DMS79 (cell line): Measurements from ENCODE around the gene UQCC2.

Experiments
- DNase-seq: peaks from one replicate; lab custom pipeline; 2025; lab: John Stamatoyannopoulos, UW

UQCC2 gene

DNA sequence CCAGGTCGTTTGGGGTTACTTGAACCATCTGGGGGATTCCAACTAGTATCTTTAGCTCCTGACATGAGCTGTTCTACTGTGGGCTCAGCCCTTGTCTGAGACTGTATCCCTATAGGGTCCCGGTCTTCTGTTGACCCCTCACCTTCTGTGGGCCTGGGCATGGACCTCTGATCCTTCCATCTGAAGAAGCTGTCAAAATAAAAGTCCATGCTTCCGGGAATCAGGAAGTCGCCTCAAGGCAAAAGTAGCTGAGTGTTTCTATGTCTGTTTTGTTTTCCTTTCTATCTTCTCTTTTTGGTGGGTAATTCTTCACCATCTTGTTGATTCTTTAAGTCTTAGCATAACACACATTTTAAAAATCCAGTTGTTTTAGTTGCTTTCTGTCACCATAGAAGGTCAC lies 60.1 kb downstream of the UQCC2 start:
- no peak for DNase-seq
